NCI-H345 treated with DMSO at 0.1 percent for 48 hours (cell line): ENCODE results near the gene KCNN4.

ENCODE experiments used
- DNase-seq: peaks from one replicate; lab custom pipeline; 2025; ENCODE audit not compliant: unreplicated experiment; lab: John Stamatoyannopoulos, UW

KCNN4 gene

GRCh38 chr19:43799502-43800142, 18.8 kb upstream of the KCNN4 start:
- DNase-seq, result no peak

- peak; percentile 22 for DNase-seq
Observed at GRCh38 chr19:43798546-43799409, 18.0 kb upstream of the KCNN4 start.

- no peak for DNase-seq
Observed at GRCh38 chr19:43798026-43798545, 17.3 kb upstream of the KCNN4 start.

- no peak for DNase-seq
Observed at GRCh38 chr19:43797556-43797955, 16.8 kb upstream of the KCNN4 start.

- no peak for DNase-seq
Observed at GRCh38 chr19:43797118-43797517, 16.3 kb upstream of the KCNN4 start.

GRCh38 chr19:43790587-43790986, 9.8 kb upstream of the KCNN4 start:
- DNase-seq, result no peak

GRCh38 chr19:43789029-43789428, 8.3 kb upstream of the KCNN4 start:
- no peak for DNase-seq

- no peak for DNase-seq
Observed at GRCh38 chr19:43786665-43787064, 5.9 kb upstream of the KCNN4 start.

- peak; percentile 58 for DNase-seq
Observed at GRCh38 chr19:43784981-43785808, 4.4 kb upstream of the KCNN4 start.

GRCh38 chr19:43784241-43784980, 3.6 kb upstream of the KCNN4 start:
- no peak for DNase-seq

- DNase-seq, result no peak
Observed at GRCh38 chr19:43783636-43784035, 2.9 kb upstream of the KCNN4 start.

- DNase-seq, result no peak
Observed at GRCh38 chr19:43782689-43783231, 2.0 kb upstream of the KCNN4 start.

- no peak for DNase-seq
Observed at GRCh38 chr19:43782311-43782660, 1.5 kb upstream of the KCNN4 start.

GRCh38 chr19:43781630-43782310, 997 bp upstream of the KCNN4 start:
- DNase-seq, result no peak

GRCh38 chr19:43779820-43780219, 953 bp downstream of the KCNN4 start:
- DNase-seq, result no peak

GRCh38 chr19:43779147-43779819, 1.5 kb downstream of the KCNN4 start:
- DNase-seq, result no peak

GRCh38 chr19:43778651-43779050, 2.1 kb downstream of the KCNN4 start:
- peak; percentile 85 for DNase-seq

GRCh38 chr19:43777163-43777695, 3.5 kb downstream of the KCNN4 start:
- DNase-seq, result no peak

- no peak for DNase-seq
Observed at GRCh38 chr19:43776286-43776685, 4.5 kb downstream of the KCNN4 start.
